ENCODE results near the gene PLCB4. TPM values are rescaled to one million over a fixed set of nuclear protein-coding genes. Genes with fewer than 3 reads are reported as not detected.

The PLCB4 gene
- polyA plus RNA-seq, 1 of the 3 experiments (the other 2 are of a cell fraction), result 5.5 TPM

DNA sequence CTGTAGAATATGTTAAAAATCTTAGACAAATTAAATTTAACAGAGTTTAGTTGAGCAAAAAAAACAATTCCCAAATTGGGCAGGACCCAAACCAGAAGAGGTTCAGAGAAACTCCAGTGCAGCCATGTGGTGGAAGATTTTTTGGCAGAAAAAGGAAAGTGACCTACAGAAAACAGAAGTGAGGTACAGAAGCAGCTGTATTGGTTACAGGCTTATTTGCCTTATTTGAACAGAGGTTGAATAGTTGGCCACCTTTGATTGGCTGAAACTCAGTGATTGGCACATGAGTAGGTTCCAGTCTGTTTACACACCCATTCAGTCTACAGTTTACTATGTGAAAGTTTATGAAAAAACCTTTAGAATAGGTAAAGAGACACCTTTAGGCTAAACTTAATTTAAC lies 334.6 kb downstream of the PLCB4 start (continued):
- TF ChIP-seq GABPA (IDR thresholded peaks at IDR 0.05; ENCODE audit: low read depth) (no peak), JUND (IDR thresholded peaks at IDR 0.05) (no peak)

DNA sequence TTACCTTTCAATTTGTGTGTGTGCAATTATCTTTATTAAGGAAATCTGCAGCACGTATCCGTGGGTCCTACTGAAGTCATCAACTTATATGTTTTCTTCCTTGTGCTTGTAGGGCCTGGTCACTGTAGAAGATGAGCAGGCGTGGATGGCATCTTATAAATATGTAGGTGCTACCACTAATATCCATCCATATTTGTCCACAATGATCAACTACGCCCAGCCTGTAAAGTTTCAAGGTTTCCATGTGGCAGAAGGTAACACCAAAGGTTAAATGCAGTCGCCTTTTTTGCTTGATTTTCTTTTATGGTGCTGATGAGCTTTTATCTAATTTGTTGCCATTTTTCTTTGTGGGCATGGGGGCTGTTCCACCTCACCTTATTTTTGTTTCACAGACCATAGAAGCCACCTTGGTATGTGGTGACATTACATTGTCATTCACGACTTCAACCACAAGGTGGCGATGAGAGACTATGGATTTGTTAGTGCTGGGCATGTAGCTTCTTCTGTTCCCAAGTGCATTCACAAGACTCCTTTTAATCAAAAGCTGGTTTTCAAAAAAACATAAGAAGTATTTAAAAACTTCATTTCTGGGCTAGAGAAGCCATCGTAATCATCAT lies 339.0 kb downstream of the PLCB4 start:
- peak; percentile 57 for DNase-seq
- peaks cover 13 to 15% of the 10 kb centered on the region in 2 experiments for H3K36me3 ChIP-seq (replicated peaks in 1 of 2; ENCODE audit: control insufficient read depth in 1 of 2, insufficient read depth in 2 of 2, low read length in 1 of 2)
- CTCF ChIA-PET, result interaction anchor here (0.5 to 8.9 kb wide), 87 partner anchors 9 to 1300 kb away, joined by 3 to 255 read pairs (median 5); partner anchors contain the start of gene LAMP5
- no peaks in the 10 kb centered on the region for H3K9me3 ChIP-seq
- H3K4me3 ChIP-seq (ENCODE audit: low read depth in 2 of 2, low read length in 1 of 2), result no peak overlapping the region; a peak in 1 of 4 replicates
- 38% methylated on average over 8 of the region's 8 CpGs for WGBS (ENCODE audit: low lambda C conversion rate)
- H4K20me1 ChIP-seq (ENCODE audit: insufficient read depth), result no peaks in the 10 kb centered on the region
- TF ChIP-seq, protein P1, sequence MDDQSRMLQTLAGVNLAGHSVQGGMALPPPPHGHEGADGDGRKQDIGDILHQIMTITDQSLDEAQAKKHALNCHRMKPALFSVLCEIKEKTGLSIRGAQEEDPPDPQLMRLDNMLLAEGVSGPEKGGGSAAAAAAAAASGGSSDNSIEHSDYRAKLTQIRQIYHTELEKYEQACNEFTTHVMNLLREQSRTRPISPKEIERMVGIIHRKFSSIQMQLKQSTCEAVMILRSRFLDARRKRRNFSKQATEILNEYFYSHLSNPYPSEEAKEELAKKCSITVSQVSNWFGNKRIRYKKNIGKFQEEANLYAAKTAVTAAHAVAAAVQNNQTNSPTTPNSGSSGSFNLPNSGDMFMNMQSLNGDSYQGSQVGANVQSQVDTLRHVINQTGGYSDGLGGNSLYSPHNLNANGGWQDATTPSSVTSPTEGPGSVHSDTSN (IDR thresholded peaks at IDR 0.05), result no peak
- TF ChIP-seq EP300 (IDR thresholded peaks at IDR 0.05; ENCODE audit: borderline replicate concordance in 1 of 2, low read depth in 1 of 2, low read length in 1 of 2), result no peak
- peak; percentile 98 for TF ChIP-seq RAD21 (IDR thresholded peaks at IDR 0.05; ENCODE audit: low read length)
- TF ChIP-seq NFIC (IDR thresholded peaks at IDR 0.05; ENCODE audit: borderline replicate concordance), result no peak
- TF ChIP-seq POLR2AphosphoS5 (IDR thresholded peaks at IDR 0.05; ENCODE audit: low read depth, low read length), result no peak
- no peak for TF ChIP-seq RFX5 (IDR thresholded peaks at IDR 0.05; ENCODE audit: low read length)
- TF ChIP-seq, protein P2, sequence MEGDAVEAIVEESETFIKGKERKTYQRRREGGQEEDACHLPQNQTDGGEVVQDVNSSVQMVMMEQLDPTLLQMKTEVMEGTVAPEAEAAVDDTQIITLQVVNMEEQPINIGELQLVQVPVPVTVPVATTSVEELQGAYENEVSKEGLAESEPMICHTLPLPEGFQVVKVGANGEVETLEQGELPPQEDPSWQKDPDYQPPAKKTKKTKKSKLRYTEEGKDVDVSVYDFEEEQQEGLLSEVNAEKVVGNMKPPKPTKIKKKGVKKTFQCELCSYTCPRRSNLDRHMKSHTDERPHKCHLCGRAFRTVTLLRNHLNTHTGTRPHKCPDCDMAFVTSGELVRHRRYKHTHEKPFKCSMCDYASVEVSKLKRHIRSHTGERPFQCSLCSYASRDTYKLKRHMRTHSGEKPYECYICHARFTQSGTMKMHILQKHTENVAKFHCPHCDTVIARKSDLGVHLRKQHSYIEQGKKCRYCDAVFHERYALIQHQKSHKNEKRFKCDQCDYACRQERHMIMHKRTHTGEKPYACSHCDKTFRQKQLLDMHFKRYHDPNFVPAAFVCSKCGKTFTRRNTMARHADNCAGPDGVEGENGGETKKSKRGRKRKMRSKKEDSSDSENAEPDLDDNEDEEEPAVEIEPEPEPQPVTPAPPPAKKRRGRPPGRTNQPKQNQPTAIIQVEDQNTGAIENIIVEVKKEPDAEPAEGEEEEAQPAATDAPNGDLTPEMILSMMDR (IDR thresholded peaks at IDR 0.05), result peak; percentile 87
- TF ChIP-seq YY1 (IDR thresholded peaks at IDR 0.05; ENCODE audit: low read depth), result no peak
- peak; percentile 89 for TF ChIP-seq SMC3 (IDR thresholded peaks at IDR 0.05; ENCODE audit: low read depth, low read length)
- H3K9me2 ChIP-seq, result no peaks in the 10 kb centered on the region
- peak overlapping the region; percentile 62; the same call in 1 of the 2 replicates for H3K4me2 ChIP-seq
- POLR2A ChIA-PET, result interaction anchor here (1.0 kb wide), 1 partner anchor 202 kb away, joined by 3 read pairs; no protein-coding TSS in a partner anchor
- H3K27me3 ChIP-seq (ENCODE audit: insufficient read depth), result no peaks in the 10 kb centered on the region
- no peak overlapping the region for H2AFZ ChIP-seq (ENCODE audit: low read depth)
- no peak overlapping the region; the same call in 1 of the 2 replicates for H3K9ac ChIP-seq
- H3K27ac ChIP-seq (ENCODE audit: low read depth in 2 of 2, low read length in 1 of 2), result peak overlapping the region; percentile 81 to 88; a peak in 3 of 4 replicates
- peaks cover 33% of the 10 kb centered on the region for H3F3A ChIP-seq (replicated peaks; ENCODE audit: insufficient read depth)
- H3K4me1 ChIP-seq (ENCODE audit: control insufficient read depth in 1 of 2, insufficient read depth in 2 of 2, low read depth in 1 of 2, low read length in 1 of 2), result peaks cover 2 to 19% of the 10 kb centered on the region in 2 experiments; a peak in 1 of 4 replicates
- no peaks in the 10 kb centered on the region for H3K79me2 ChIP-seq (ENCODE audit: insufficient read depth)

Measured in SK-N-SH (cell line).